AG08395 (cell line): ENCODE data around the gene ENHO.
"Not testable (repeated sequence)": the region's sequence is repeated elsewhere in the genome, so short reads cannot be mapped to it uniquely, and the experiment has no call there.

Experiments
- DNase-seq: peaks from one replicate; pipeline ENCODE4 v3.0.0; 2012; ENCODE audit warnings: mixed read lengths, low spot score

Gene ENHO

DNA sequence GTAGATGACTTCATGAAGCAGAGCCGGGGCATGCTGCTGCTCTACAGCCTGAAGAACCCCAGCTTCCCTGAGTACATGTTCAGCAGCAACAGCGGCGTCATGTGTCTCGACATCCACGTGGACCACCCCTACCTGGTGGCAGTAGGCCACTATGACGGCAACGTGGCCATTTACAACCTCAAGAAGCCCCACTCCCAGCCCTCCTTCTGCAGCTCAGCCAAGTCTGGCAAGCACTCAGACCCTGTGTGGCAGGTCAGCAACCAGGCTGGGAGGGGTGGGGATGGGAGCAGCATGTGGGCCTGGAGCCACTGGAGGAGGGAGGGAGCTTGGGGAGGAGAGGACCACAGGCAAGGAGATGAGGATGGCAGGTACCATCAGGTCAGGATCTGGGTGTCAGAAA lies 16.2 kb downstream of the ENHO start:
- no peak for DNase-seq

DNA sequence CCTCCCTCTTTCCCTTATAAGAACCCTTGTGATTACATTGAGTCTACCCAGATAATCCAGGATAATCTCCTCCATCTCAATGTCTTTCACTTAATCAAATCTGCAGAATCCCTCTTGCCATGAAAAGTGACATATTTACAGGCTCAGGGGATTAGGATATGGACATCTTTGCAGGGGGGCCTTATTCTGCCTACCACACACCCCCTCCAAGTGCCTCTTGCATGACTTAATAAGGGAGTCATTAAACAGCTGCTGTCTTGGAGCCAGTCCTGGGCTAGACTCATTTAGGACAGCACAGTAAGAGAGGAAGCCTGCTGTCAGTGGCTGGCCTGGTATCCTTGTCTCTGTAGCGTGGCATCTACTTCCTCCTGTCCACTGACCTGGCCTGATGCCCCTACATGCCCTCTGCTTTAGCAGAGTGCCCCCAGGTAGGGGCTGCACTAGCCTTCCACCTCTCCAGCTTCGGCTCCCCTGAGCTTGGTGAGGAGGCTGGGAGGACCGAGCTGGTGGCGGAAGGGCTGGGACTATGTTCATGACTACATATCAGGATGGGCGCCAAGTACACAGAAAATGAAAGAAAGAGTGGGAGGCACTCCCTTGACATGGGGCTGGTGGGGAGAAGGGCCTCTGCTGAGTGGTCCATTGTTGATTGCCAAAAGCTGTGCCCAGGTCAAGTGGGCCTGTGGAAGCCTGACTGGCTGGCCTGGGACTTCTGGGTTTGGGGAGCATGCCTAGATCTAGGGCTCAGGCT lies 17.2 kb downstream of the ENHO start:
- no peak for DNase-seq

DNA sequence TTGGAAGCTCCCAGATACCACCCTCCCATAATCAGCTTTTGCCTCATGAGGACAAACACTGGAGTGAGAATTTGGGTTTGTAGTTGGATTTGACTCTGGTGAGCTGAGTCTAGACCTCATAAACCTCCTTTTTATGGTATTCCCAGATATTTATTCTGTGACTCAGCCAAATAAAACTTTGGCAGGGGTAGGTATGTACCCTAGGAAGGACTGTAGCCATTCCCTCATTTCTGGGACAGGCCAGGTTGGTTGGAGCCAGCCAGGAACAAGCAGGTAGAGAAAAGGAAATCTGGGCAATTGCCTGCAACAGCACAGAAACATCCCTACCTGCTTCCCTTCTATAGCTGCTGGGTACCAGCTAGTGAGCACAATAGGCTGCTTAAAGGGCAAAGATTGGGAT lies 19.4 kb downstream of the ENHO start:
- no peak for DNase-seq

DNA sequence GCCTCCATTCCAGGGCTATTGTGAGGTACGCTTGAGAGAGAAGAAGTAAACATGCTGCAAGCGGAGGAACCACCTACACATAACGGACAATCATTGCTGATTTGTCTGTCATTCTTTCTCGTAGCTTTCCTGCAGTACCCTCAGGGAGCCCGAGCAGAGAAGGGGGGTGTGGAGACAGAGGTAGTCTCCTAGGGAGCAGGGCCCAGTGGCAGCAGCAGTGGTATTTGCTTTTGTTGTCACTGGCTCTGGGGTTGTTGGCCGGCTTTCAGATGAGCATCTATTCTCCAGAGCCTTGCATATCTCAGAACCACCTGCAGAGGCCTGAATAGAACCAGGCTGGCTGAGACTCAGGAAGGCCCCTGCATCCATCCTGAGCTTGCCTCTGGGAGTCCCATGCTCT lies 19.9 kb downstream of the ENHO start:
- DNase-seq = no peak

DNA sequence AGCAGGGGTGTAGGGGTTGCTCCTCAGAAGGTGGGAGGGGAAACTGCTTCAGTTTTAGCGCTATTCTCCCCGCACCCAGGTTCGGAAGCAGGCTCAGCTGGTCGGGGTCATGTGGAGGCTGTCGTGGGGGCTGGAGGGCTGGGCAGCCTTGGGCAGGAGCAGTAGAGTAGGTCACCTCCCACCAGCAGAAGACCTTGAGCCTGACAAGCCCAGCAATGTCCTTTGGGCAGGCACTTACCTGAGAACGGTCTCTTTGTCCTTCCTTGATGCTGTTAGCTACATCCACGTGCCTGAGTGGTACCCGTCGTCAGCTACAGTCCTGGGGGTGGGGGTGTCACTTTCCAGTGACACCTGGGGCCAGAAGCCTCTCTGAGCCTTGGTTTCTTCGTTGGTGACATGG lies 20.3 kb downstream of the ENHO start:
- no peak for DNase-seq

DNA sequence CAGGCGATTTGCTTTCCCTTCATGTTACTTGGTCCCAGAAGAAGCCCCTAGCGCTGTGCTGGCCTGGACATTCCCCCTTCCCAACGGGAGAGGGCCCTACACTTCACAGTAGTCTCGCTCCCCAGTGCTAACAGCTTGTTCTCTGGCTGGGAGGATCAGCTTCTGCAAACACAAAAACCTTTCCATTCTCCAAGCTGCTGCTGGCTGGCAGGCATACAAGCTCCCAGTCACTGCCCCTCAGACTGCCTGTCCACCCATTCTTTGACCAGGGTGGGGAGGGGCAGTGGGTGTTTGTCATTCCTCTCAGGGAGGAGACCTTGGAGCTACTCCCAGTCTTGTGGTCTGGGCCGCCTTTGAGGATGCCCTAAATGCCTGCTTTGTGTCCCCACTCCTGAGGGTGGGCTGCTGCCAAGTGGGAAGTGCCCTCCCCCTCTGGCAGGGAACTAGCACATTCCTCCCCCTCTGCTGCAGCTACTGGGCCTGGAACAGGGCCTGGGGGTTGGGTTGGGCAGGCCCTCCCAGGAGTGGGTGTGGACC lies 20.8 kb downstream of the ENHO start:
- peak; percentile 88 for DNase-seq

DNA sequence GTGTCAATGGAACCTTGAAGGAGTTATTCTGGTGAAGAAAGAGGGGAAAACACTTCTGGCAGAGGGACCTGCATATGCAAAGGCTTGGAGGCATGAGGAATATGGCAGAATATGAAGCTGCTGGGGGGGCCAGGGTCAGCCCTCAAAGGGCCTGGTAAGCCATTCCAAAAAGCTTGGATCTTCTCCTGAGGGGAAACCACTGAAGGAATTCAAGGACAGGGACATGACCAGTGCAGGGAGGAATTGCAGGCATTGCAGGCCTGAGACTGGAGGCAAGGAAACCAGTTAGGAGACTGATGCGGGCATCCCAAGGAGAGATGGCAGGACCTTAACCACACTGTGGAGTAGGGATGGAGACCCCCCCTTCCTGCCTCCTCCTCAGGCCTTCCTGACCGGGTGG lies 21.4 kb downstream of the ENHO start:
- no peak for DNase-seq

DNA sequence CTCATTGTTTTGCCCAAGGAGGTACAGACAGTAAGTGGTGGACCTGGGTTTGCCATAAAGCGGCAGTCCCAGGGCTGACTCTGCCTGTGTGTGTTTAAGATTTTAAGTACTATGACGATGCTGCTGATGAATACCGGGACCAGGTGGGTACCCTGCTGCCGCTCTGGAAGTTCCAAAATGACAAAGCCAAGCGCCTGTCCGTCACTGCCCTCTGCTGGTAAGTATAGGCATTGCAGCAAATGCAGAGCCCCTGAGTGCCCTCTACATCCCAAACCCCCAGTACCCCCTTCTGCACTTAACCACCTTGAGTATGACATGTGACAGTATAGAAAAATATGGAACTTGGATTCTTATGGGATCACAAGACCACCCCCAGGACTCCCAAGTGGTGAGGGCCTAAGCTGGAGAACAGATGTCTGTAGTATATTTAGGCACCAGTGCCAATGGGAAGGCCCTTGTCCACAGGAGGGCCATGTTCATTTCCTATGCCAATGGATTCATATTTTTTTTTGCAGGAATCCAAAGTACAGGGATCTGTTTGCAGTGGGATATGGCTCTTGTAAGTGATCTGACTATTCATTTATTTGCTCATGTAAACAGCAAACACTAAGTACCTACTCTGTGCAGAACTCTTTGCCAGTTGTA lies 22.0 kb downstream of the ENHO start:
- peak; percentile 72 for DNase-seq

DNA sequence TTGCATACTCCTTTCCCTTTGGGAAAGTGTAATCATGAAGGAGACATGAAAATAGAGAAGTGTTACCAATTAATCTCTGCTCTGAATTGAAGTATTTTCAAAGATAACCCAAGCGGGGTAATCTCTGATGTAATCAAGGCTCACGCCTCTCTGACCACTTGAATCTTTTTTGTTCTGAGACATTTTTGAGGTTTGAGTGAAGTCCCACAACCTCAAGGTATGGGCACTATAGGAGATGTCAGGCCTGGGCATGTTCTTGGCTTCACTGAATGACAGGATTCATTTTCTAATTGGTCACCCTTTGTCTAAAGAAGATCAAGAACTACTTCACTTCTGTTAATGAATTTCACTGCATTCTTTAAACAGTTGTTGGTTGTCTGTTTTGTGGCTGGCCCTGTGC lies 23.7 kb downstream of the ENHO start:
- DNase-seq = no peak

DNA sequence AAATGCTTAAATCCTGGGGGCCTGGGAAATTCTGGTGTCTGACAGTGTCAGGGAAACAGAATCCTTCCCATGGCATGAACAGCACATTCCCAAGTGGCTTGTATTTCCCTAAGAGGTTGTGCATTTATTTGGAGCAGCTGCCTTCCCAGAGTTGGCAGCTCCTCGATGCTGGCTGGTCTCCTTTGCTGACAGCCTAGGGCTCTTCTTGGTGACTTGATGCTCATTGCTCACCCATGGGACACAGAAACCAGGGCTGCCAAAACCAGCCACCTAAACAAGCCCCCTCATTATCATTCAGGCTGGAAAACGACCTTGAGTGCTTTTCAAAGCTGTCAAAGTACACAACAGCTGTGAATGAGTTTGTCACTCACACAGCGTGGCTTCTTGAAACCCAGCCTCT lies 24.2 kb downstream of the ENHO start:
- no peak for DNase-seq

DNA sequence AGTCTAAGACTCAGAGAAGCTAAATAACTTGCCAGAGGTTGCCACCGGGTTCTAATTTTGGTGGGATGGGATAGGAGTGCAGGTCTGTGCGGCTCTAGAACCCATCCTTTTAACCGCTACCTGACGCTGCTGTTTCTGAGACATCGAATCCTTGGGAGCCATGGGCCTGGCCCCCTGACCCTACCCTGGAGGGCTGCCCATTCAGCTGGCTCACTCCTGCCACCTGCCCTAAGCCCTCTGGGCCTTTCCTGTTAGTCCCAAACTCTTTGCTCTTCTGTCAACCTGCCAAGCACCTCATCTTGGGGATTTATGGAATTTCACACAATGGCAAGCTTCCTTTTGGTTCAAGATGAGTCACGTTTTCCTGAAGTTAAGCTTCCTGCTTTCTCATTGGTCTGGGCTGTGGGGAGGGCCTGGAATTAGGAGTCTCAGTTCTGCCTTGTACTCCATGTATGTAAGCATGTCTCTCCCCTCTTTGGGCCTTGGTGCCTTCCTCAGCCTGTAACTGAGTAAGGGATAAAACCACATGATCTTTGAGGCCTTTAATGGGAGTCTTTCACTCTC lies 26.6 kb downstream of the ENHO start:
- no peak for DNase-seq

DNA sequence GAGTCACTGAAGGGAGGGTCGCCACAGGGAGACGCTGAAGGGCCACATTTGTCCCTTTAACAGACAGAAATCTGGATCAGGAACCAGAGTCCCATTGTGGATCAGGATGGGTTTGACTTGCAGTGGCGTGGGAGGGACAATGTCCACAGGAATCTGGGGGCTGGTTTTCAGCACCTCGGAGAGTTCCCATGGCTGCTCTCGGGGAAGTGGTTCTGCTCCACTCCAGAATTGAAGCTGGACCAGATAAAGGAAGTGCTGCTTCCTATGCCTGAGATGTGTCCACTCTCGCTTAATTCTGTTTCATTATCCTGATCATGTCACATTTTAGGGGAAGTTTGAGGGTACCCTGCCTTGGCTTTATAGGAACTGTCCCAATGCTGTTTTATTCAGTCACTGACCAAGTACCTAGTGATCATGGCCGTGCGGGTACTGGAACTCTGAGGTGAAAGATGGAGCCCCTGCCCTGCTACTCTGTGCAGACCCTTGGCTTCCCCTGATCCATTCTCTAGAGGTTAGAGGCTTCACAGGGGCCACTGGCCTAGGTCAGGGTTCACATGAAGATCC lies 28.7 kb downstream of the ENHO start:
- peak; percentile 75 for DNase-seq

DNA sequence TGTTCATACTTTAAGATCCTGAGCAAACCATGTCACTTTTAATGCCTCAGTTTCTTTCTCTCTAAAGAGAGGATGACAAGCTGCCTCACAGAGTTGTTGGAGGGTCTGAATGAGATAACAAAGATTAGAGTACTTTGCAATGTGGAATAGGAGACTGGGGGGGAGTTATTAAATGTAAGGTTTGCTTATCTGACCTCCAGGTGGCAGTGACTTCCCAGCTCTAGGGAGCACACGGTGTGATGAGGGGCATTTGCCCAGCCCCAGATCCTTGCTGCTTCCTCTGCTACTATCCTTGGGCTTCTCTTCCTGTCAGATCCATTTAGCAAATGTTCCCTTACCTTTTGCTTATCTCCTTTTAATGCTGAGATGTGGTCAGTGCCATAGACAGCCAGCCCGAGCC lies 30.7 kb downstream of the ENHO start:
- no peak for DNase-seq

DNA sequence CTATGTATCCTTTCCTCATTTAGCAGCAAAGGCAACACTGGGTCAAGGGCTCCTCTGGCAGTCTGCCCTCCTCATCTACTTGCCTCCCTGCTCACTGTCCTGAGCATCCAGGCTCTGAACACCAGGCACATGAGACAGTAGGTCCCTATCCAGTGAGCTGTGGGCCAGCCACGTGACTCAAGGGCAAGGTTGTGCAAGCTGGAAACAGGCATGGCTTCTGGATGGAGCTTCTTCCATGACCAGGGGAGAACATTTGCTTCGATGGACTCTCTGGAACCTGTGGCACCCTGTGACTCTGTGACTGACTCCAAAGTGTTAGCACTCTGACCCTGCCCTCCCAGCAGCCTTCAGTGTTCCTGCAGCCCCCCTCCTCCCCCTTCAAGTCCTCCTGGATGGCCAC lies 31.2 kb downstream of the ENHO start:
- DNase-seq = no peak

DNA sequence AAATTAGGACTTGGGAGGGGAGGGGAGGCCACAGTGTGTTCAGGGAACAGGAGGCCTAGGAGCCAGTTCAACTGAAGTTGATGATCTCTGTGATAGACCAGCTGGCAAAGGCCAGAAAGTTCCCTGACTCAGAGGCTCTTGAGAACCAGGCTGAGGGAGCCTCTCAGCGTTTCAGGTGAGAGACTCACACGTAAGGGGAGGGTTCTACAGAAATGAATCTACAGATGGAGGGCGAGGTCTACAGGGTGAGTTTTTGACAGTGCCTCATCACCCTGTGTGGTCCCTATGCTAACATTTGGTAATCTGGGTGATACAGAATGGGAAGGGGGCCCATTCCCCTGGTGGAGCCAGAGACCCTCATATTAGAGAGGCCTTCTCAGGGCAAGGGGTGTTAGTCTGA lies 32.0 kb downstream of the ENHO start:
- no peak for DNase-seq

DNA sequence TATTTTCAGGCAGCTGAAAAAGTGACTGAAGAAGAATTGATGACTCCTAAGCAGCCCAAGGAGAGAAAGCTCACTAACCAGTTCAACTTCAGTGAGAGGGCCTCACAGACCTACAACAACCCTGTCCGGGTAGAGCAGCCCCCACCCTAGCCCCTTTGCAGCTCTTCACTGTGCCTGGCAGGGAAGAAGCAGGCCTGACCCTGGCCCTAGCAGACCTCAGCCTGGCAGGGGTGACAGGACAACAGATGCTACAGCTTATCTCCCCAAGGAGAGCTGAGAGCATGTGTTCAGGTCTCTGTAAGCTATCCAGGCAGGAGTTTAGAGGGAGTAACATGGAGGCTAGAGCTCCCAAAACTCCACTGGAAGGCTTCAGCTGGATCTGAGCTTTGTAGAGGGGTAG lies 32.4 kb downstream of the ENHO start:
- no peak for DNase-seq

DNA sequence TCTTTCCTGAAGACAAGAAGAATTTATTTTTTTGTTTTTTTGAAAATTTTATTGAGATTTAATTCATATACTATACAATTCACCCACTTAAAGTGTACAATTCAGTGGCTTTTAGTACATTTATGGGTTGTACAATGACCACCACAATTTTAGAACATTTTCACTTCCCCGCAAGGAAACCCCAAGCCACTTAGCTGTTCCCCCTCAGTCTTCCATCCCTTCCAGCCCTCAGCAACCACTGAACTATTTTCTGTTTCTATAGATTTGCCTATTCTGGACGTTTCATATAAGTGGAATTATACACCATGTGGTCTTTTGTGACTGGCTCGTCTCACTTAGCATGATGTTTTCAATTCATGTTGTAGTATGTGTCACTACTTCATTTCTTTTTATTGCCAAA lies 36.2 kb downstream of the ENHO start:
- DNase-seq = no peak

DNA sequence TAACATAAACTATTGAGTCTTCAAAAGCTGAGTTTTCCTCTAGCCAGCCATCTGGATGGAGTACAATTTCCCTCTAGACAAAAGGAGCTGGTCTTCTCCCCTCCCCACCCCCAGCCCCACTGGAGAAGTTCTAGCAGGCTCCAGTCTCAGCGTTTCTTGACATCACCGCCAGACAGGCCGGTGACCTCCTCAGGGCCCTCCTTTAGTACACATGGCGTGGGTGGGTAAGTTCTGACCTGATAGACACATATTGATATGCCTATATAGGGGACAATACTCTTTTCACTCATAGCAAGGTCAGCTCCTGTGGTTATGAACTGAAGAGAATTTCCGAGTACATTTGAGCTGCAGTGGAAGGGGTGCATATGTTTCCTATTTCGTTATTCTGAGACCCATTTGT lies 37.0 kb downstream of the ENHO start:
- DNase-seq = no peak

DNA sequence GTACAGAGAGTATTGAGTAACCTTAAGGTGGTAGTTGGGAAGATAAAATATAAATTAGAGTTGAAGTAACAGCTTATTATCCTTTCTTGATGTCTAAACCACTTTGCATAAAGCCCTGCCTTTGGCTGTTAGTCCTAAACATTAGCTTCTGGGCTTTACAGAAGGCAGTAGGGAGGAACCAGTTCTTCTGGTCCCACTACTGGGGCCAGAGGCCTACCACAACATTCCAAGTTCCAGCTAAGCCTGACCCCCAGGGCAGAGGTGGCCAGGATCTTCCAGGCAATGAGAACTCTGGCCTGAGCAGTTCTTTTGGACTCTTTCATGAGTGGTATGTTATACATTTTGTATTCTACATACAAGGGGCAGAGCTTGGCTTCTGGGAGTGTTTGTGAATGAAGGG lies 38.1 kb downstream of the ENHO start:
- DNase-seq = no peak

DNA sequence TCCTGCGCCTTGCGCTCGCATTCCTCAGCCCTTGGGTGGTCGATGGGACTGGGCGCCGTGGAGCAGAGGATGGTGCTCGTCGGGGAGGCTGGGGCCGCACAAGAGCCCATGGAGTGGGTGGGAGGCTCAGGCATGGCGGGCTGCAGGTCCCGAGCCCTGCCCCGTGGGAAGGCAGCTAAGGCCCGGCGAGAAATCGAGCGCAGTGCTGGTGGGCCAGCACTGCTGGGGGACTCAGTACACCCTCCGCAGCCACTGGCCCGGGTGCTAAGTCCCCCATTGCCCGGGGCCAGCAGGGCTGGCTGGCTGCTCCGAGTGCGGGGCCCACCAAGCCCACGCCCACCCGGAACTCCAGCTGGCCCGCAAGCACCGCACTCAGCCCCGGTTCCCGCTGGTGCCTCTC lies 40.0 kb downstream of the ENHO start:
- DNase-seq = not testable (repeated sequence)

DNA sequence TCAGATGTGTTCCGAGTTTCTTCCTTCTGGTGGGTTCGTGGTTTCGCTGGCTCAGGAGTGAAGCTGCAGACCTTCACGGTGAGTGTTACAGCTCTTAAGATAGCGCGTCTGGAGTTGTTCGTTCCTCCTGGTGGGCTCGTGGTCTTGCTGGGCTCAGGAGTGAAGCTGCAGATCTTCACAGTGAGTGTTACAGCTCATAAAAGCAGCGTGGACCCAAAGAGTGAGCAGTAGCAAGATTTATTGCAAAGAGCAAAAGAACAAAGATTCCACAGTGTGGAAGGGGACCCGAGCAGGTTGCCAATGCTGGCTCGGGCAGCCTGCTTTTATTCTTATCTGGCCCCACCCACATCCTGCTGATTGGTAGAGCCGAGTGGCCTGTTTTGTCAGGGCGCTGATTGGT lies 41.2 kb downstream of the ENHO start:
- DNase-seq = not testable (repeated sequence)

DNA sequence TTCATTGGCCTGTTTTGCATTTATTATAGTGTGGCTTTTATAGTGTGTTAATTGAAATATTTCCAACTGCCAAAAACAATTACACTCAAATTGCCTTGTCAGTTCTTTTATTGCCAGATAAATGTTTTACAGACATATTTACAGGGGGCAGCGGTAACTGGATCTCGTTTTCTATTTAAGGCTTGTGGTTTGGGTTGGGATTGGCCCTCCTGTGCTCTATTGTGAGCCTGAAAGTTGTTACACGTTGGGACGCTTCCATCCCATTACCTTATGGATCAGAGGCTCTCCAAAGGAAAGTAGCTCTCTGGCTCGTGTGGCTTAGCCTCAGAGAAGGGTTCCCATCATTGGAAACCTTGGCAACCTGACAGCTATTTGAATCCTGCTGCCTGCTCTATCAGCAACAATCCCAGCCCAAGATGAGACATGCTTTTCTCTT lies 43.3 kb downstream of the ENHO start:
- no peak for DNase-seq

DNA sequence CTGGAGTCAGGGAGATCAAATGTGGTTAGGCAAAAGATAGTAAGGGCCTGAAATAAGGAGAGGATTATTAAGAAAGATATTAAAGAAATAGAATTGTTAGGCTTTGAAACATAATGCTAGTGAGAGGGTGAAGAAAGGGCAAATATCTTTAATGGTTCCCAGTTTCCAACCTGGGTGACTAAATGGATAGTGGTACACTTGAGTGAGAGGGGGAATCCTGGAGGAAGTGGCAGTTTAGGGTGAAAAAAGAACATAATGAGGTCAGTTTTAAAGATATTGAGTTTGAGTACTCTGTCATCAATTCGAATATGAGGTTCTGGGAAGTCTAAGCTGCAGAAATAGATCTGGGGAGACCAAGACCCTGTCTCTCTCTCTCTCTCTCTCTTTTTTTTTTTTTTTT lies 45.2 kb downstream of the ENHO start:
- no peak for DNase-seq
